HG03469 (cell line): ENCODE data around the gene PAIP2B.
"Not testable (repeated sequence)": the region's sequence is repeated elsewhere in the genome, so short reads cannot be mapped to it uniquely, and the experiment has no call there.

Source experiments
- ATAC-seq: cut with Tn5 transposase; IDR thresholded peaks from one replicate; pipeline ENCODE4 v1.9.1; 2021; ENCODE audit warnings: mild to moderate bottlenecking, moderate library complexity, moderate number of reproducible peaks; ENCODE audit not compliant: unreplicated experiment

PAIP2B gene

GRCh38 chr2:71220743-71221142 lies 6.2 kb downstream of the PAIP2B start:
- ATAC-seq = no peak

DNA sequence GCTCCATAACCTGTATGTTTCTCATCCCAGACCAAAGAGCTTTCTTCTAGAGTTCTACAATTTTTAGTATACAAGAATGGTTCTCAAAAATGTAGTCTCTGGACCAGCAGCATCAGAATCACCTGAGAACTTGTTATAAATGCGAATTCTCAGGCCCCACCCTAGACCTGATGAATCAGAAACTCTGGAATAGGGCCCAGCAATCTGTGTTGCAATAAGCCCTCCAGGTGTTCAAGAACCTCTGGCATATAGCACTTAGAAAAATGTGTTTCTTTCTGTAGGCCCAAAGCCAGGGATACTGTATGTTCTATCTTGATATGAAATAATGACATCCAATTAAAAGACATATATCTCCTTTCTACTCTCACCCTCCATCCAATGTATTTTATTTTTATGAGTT lies 10.4 kb downstream of the PAIP2B start:
- ATAC-seq = no peak

DNA sequence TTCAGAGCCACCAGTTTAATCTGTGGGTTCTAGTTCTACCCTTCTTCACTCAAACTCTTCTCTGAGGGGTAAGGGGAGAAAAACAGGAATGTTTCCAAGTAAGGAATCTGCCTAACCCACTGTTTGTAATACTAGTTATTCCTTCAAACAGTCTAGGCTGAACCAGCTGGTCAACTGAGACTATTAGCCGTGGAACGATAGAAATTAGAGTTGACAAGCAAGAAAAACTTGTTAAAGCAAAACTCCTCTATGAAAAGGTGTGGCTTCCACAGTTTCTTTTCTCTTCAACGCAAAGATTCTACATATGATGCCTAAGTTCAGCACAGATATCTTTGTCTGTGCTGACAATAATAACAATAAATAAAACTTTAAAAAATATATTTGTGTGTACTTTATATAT lies 11.5 kb downstream of the PAIP2B start:
- no peak for ATAC-seq

- no peak for ATAC-seq
Observed at GRCh38 chr2:71212336-71212735, 14.6 kb downstream of the PAIP2B start.

- ATAC-seq = no peak
Observed at GRCh38 chr2:71210292-71210691, 16.6 kb downstream of the PAIP2B start.

DNA sequence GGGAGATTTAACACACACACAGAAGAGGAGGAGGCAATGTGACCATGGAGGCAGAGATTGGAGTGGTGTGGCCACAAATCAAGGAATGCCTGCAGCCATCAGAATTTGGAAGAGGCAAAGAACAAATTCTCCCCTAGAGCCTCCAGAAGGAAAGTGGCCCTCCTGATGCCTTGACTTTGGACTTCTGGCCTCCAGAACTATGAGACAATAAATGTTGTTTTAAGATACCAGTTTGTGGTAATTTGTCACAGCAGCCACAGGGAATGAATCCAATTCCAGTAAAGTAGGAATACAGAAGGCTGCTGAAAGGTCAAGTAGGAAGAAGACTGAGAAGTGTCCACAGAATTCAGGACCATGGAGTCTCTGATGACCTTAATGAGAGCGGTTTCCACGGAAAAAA lies 18.1 kb downstream of the PAIP2B start:
- no peak for ATAC-seq

- no peak for ATAC-seq
Observed at GRCh38 chr2:71207601-71208000, 19.3 kb downstream of the PAIP2B start.

DNA sequence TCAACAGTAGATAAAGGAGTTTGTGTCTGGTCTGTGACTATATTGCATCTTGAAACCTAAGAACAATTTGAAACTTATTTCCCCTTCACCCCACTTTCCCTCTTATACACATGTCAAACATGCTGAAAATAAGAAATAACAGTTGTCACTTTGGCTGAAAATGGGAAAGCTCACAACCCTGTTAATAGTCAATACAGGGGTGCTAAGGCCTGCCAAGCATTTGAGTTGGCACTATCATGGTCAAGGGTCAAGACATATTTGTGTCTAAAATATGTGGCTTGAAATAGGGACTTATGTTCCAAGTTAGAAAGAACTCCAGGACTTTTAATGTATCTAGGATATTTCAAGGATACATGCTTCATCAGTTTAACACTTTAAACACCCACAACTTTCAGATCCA lies 20.6 kb downstream of the PAIP2B start:
- no peak for ATAC-seq

DNA sequence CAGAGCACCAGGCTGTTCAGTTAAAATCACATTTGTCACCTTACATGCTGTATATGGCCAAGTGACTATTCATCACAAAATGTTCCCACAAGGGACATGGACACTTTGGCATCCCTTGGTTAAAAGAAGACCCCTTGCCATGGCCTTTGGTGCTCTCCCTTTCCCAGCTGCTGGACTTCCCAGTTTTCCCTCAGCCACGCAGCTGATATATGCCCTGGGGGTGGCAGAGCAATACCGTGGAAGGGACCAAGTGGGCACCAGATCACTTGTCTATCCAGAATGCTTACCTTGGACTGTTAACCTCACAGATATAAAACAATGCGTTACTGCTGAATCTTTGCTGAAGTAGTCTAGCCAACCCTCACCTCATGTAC lies 35.3 kb downstream of the PAIP2B start:
- ATAC-seq = no peak

DNA sequence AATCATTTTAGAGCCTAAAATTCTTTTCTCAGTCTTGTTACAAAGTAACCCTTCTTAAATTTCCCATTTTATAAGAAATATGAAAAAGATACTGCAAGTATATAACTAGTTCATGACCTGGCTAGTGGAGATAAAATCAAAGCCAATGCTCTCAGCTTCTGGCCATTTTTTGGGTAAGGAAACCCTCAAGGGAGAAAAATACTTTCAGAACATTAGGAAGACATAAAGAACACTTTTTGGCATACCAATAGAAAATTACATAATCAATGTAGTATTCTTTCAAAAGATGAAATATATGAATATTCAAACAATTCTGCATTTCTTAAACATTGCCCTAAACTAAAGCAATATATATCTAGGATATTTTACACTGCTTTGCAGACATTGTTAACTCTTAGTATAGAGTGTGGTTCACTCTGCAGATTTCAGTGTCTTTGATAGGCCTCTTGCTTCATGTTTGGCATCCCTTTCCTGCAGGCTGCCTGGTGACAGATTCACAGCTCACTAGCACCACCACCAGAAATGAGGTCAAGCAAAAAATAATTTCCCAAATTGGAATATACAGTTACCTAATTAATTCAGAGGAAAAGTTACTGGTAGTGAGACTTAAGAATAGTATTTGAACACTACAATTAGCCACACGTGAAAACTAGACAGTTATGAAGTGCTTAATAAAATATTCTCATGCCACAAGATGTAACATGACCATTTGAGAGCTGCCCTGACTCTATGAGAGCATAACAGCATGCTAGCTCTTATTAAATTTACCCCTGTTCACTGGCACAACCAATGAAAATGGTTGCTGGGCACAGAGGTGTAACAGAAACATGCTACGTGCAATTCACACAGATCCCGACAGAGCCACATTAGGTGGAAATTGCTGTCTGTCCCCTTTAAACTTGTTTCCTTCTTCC lies 36.0 kb downstream of the PAIP2B start:
- ATAC-seq = no peak

DNA sequence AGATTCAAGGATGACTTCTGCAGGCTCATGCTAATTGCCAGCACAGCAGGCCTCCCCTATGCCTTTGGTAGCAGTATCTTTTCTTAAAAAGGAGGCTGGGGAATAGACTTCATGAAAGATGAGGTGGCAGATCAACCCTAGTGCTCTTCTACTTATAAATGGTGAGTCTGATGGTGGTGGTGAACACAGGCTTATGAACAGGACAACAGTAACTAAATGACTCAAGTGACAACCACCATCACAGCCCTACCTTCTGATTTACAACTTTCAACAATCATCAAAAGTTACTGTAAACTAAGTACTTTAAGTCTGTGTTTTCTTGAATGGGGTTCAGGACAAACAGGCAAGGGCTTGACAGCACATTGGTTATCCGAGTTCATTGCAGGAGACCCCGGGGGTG lies 39.3 kb downstream of the PAIP2B start:
- no peak for ATAC-seq

DNA sequence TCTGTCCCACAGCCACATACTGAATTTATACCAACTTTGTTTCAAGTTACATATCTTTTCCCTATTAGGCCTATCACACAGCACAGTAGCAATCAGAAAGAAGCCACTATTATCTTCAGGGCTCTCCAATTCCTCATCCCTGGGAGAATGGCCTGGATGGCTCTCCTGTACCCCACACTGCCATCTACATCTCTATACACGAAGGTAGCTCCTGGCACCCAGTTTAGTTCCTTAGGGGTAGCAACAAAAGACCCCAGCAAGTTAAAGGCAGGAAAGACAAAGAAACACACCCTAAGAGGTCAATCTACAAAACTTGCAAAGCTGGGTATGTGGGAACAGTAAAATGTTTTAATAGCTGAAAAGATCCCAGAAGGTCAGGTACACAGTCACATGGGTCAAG lies 39.9 kb downstream of the PAIP2B start:
- ATAC-seq = no peak

GRCh38 chr2:71183306-71184115 lies 43.4 kb downstream of the PAIP2B start:
- not testable (repeated sequence) for ATAC-seq

GRCh38 chr2:71181316-71181715 lies 45.6 kb downstream of the PAIP2B start:
- no peak for ATAC-seq

GRCh38 chr2:71178836-71179235 lies 48.1 kb downstream of the PAIP2B start:
- ATAC-seq = not testable (repeated sequence)

DNA sequence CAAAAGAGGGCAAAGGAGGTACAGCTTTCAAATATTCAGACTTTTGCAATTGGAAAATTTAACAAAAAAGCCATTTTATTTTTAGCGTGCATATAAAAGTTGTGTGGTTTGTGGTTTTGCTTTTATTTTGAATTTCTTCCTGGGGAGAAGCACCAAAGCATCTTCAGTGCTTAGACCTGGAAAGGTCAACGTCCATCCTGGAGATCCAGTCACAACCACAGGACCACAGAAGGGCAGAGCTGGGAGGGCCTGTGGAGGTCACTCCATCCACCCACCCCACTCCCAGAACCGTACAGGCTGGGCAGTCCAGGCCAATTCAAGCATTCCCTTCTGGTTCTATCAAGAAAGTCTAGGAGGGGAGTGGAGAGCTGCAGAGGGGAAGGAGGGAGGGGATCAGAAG lies 52.7 kb downstream of the PAIP2B start:
- ATAC-seq = no peak

GRCh38 chr2:71173096-71173495 lies 53.8 kb downstream of the PAIP2B start:
- ATAC-seq = no peak

- ATAC-seq = no peak
Observed at GRCh38 chr2:71166812-71167211, 60.1 kb downstream of the PAIP2B start.

- no peak for ATAC-seq
Observed at GRCh38 chr2:71157124-71157793, 69.6 kb downstream of the PAIP2B start.

DNA sequence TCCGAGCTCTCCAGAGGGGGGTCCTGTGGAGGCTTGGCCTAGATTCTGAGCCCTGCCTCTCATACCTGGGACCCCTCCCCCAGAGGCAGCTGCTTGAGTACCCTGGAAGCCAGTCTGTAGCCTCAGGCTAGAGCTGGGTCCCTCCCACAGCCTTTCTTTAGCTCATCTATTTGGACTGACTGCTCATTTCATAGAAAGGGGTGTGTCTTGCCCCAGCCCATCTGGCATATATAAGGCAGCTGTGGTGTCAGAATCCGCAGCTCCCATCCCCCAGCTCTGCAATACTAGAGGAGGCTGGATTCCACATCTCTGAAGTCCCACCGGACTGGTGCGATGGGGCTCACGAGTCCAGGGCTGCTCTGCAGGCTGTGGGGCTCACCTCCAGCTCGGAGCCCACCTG lies 70.3 kb downstream of the PAIP2B start:
- ATAC-seq = no peak

- ATAC-seq = no peak
Observed at GRCh38 chr2:71155846-71156245, 71.1 kb downstream of the PAIP2B start.
